NT2/D1 (cell line): ENCODE data around the gene AHNAK2.

Source experiments
- YY1 ChIP-seq: IDR thresholded peaks from 2 replicates; pipeline ENCODE4 v1.6.1; 2011; ENCODE audit not compliant: insufficient read length, insufficient read depth
- ZNF274 ChIP-seq: IDR thresholded peaks from 2 replicates; pipeline ENCODE4 v1.6.1; 2011; ENCODE audit warnings: mild to moderate bottlenecking, low read depth, low read length

DNA sequence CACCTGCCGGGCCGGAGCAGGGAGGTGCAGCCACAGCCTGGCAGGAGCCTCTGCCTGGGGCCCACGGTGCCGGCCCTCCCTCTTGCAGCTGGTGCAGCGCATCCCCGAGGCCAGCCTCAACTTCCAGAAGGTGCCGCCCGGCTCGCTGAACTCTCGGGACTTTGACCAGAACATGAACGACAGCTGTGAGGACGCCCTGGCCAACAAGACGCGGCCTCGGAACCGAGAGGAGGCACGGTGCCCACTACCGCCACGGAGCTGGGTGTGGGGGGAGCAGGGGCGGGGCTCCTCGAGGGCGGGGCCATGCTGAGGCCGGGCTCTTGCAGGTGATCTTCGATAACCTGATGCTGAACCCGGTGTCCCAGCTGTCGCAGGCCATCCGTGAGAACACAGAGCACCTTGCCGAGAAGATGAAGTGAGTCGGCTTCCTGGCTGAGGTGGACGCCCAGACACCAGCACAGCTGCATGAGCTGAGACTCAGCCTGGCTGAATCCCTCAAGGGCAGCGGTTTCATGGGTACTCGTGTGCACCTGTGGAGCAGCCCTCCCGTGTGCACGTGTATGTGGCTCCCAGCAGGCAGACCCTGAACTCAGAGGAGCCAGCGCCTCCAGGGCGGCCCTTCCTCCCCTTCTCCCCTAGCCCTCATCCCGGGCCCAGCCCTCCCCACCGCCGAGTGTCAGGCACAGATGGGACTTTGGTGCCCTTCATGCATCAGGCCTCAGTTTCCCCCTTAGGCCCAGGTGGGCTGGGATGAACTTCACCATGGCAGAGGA lies 84.6 kb downstream of the AHNAK2 start:
- TF ChIP-seq YY1 (no peak), ZNF274 (no peak)
